ENCODE measurements around the gene COX7A2. TPM values are rescaled to one million over a fixed set of nuclear protein-coding genes. Genes with fewer than 3 reads are reported as not detected.

Gene COX7A2
- total and polyA plus RNA-seq, 2 of the 4 experiments (the other 2 are of a cell fraction) = 174 to 776 TPM

DNA sequence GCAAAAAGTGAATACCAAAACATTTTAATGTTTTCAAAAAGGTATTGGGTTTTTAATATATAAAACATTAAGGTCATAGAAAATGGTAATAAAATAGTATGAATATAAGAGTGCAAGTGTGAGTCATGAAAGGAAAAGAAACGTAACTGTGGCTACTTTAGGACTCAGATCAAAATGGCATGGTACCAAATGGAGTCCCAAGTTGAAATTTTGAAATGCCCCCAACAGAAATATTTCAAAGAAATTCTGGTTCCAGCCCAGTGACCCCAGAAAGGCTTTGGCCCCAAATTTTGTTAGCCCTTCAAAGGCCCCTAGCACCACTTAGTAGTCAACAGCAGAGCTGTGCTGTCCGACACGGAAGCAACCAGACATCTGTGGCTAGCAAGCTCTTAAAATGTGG, 43.7 kb downstream of the COX7A2 start:
- Histone ChIP-seq H2AK9ac (replicated peaks; ENCODE audit: low read depth, low read length, poor library complexity) (peak overlapping the region; percentile 88), H3K27me3 (ENCODE audit: control insufficient read depth, insufficient read depth, low read length) (no peaks in the 10 kb centered on the region), H4K91ac (ENCODE audit: insufficient read depth, low read depth, low read length) (no peak overlapping the region), H3K4me2 (ENCODE audit: low read depth, low read length) (peak overlapping the region; percentile 9), H3K14ac (replicated peaks; ENCODE audit: low read depth, low read length) (no peak overlapping the region), H3K56ac (ENCODE audit: extremely low read depth, insufficient read depth, low read length) (no peak overlapping the region), H4K8ac (ENCODE audit: low read depth in 2 of 2, low read length in 2 of 2) (no peak overlapping the region), H3K9me1 (ENCODE audit: insufficient read depth, low read length) (peaks cover 3% of the 10 kb centered on the region; the same call in 1 of the 2 replicates), H3K36me3 (ENCODE audit: control insufficient read depth, insufficient read depth, low read length) (peaks cover 10% of the 10 kb centered on the region), H3K23ac (ENCODE audit: low read depth, low read length) (0 out of 2 replicates have a peak overlapping the region, but pooled peaks have one; percentile 23), H3K9ac (ENCODE audit: low read depth, low read length) (no peak overlapping the region), H2AFZ (replicated peaks; ENCODE audit: low read length, poor library complexity) (no peak overlapping the region), H3K4me1 (ENCODE audit: control insufficient read depth, insufficient read depth, low read length) (peaks cover 16% of the 10 kb centered on the region), H3K27ac (ENCODE audit: insufficient read depth, low read length) (peak overlapping the region; percentile 16), H3K79me1 (ENCODE audit: low read depth in 1 of 2, low read length in 2 of 2) (peaks cover 5 to 18% of the 10 kb centered on the region in 2 experiments), H4K5ac (ENCODE audit: low read depth, low read length) (no peak overlapping the region; the same call in 1 of the 2 replicates), H2BK120ac (ENCODE audit: low read depth, low read length) (peak overlapping the region; percentile 25; the same call in 1 of the 2 replicates), H2AK5ac (ENCODE audit: low read depth, low read length) (peak overlapping the region; percentile 72), H2BK15ac (ENCODE audit: low read depth, low read length) (0 out of 3 replicates have a peak overlapping the region, but pooled peaks have one; percentile 31), H4K20me1 (ENCODE audit: insufficient read depth, low read length) (peaks cover 61% of the 10 kb centered on the region), H3K4ac (ENCODE audit: low read depth, low read length) (0 out of 2 replicates have a peak overlapping the region, but pooled peaks have one; percentile 15), H2BK5ac (ENCODE audit: low read depth, low read length, poor library complexity, severe bottlenecking) (peak overlapping the region; percentile 46), H3K9me3 (ENCODE audit: control insufficient read depth, insufficient read depth, low read length) (no peaks in the 10 kb centered on the region), H3K4me3 (ENCODE audit: insufficient read depth, low read depth, low read length) (no peak overlapping the region), H2BK20ac (ENCODE audit: low read depth, low read length) (no peak overlapping the region), H3K18ac (ENCODE audit: low read depth, low read length) (no peak overlapping the region)
- WGBS, 2 experiments (ENCODE audit: extremely low coverage in 2 of 2, insufficient read length in 1 of 2) = 100% methylated on average over 2 of the region's 3 CpGs; no CpG with 5 or more reads in 1 of the 2 experiments
- ChIA-PET CTCF (interaction anchor here (0.6 kb wide), 1 partner anchor 1263 kb away, joined by 3 read pairs; no protein-coding TSS in a partner anchor), POLR2A (ENCODE audit: unreplicated experiment) (no interaction called here)
- dilution Hi-C loops (cut with HindIII; ENCODE audit: low sequenced_read_pairs, unreplicated experiment) (no loop called here), in situ Hi-C loops (cut with MboI; ENCODE audit: low sequenced_read_pairs) (loop anchor here (10.0 kb wide), 1 partner anchor 785 kb away; no protein-coding TSS in a partner anchor), intact Hi-C loops (cut with micrococcal nuclease) (loop anchor here (10.0 kb wide), 1 partner anchor 305 kb away; no protein-coding TSS in a partner anchor)
- TF ChIP-seq POLR2A (IDR thresholded peaks at IDR 0.05; ENCODE audit: low read depth, low read length) = no peak
- TF ChIP-seq MAZ (IDR thresholded peaks at IDR 0.05; ENCODE audit: borderline replicate concordance, low read depth, low read length) = no peak
- TF ChIP-seq, protein P1, sequence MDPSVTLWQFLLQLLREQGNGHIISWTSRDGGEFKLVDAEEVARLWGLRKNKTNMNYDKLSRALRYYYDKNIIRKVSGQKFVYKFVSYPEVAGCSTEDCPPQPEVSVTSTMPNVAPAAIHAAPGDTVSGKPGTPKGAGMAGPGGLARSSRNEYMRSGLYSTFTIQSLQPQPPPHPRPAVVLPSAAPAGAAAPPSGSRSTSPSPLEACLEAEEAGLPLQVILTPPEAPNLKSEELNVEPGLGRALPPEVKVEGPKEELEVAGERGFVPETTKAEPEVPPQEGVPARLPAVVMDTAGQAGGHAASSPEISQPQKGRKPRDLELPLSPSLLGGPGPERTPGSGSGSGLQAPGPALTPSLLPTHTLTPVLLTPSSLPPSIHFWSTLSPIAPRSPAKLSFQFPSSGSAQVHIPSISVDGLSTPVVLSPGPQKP (IDR thresholded peaks at IDR 0.05; ENCODE audit: borderline replicate concordance, low read depth, low read length) = no peak
- TF ChIP-seq BHLHE40 (IDR thresholded peaks at IDR 0.05; ENCODE audit: low read depth, low read length) = no peak
- TF ChIP-seq RCOR1 (IDR thresholded peaks at IDR 0.05; ENCODE audit: insufficient replicate concordance, low read length) = no peak
- TF ChIP-seq FOS (IDR thresholded peaks at IDR 0.05; ENCODE audit: low read depth, low read length) = no peak
- no peak for TF ChIP-seq CEBPB (IDR thresholded peaks at IDR 0.05; ENCODE audit: low read depth, low read length)
- TF ChIP-seq MXI1 (IDR thresholded peaks at IDR 0.05; ENCODE audit: borderline replicate concordance, low read depth, low read length) = no peak
- no peak for TF ChIP-seq NFE2L2 (IDR thresholded peaks at IDR 0.05; ENCODE audit: low read depth, low read length)
- no peak for TF ChIP-seq USF2 (IDR thresholded peaks at IDR 0.05; ENCODE audit: low read depth, low read length)
- TF ChIP-seq RAD21 (IDR thresholded peaks at IDR 0.05; ENCODE audit: low read length) = no peak
- no peak for TF ChIP-seq CHD1 (IDR thresholded peaks at IDR 0.05; ENCODE audit: low read depth, low read length)
- peak; percentile 51 for DNase-seq
- no peak for ATAC-seq (ENCODE audit: low read depth)
- no TSS peak for BruUV-seq (replicated peaks)
